ENCODE data around the gene TMTC1.

The TMTC1 gene

DNA sequence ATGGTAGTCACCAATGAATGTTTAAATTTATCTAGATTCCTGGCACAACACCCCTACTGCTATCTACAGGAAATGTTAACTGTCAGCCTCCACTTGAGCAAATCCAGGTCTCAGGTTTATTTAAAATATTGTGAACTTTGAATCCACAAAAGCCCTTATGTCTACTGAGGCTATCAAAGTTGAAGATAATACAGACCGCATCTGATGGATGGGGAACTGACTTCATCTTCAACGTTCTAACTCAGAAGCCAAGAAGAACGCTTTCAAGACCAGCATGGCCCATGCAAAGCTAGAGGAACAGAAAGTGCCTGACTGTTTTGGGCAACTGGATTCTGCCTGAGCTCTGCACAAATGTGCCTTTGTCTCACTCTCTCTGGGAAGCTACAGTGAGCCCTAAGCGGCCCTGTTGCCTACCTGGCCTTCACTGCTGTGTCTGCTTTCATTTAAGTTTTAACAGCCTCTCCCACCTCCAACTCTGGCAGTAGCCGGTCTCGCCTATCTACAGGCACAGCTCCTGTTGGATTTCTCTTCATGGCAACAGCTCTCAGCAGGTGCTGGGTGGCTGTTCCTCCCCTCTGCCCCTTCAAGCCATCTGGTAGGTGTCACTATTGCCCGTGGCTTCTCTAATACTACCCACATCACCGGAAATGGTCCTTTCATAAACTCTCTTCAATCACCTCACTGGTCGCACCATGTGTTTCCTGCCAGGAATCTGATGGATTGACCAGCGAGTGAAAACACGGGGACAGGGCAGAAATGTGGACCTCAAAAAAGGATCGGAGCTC, 174.1 kb downstream of the TMTC1 start:
- DNase-seq = no peak

GRCh38 chr12:29608581-29608980, 175.2 kb downstream of the TMTC1 start:
- DNase-seq = no peak

DNA sequence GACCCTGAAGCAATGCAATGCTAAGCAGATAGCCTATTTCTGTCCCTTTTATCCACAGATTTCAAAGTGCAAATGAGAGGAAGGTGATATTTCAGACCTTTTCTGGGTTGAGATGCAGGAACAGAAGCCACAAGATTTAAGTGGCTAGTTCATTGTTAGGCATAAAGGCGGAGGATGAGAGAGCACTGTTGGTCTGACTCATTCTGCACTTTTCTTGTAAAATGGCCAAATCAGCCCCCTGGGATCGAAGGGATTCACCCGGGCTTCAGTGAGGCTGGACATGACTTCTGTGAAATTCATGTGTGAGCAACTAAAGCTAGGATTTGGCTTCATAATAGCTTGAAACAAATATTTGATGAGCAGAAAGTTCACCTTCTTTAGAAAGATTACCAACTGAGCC, 184.4 kb downstream of the TMTC1 start:
- no peak for DNase-seq

DNA sequence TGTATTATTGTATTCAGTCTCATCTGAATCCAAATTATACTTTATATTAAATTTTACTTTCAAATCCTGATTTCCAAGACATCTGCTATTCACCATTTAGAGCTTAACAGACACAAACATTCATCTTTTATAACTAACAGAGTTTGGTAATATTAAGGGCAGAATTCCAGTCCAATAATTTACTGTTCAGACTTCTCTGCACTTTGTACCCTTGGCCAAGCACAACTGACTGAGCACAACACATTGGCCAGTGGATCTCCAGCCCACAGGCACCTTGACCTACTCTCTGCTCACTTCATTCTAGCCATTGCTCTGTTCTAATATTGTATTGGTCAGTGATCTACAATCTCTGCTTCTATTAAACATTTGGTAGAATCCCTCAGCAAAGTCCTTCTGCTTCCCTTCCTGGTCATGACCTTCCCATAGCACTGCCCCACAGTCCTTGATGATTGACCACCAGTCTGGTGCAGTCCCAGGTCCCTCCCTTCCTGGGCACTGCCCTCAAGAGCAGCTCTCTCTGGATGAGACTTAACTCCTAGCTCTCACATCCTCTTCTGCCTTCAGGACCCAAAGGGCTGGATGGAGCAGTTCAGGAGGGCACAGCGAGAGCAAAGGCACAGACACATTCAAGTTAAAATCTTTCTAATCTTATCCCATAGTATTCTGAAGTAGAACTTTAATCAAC, 188.5 kb downstream of the TMTC1 start:
- DNase-seq = no peak

DNA sequence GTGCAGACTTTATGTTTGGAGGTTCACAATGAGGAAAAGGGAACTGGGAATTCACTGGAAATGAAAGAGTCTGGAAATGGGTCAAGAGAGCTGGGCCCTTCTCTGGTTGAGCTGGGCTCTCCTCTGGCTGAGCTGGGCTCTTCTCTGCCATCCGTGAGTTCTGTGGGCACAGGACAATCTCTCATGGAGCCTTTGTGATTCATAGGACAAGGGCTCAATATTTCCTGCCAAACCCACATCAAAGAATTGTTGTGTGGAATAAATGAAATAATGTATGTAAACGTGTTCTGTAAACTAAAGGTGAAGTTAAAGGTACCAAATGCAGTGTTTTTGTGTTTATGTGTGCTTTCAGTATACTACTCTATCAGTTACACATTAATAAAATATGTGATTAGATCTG, 190.7 kb downstream of the TMTC1 start:
- DNase-seq = no peak

- no peak for DNase-seq
Observed at GRCh38 chr12:29591140-29592020, 192.4 kb downstream of the TMTC1 start.

DNA sequence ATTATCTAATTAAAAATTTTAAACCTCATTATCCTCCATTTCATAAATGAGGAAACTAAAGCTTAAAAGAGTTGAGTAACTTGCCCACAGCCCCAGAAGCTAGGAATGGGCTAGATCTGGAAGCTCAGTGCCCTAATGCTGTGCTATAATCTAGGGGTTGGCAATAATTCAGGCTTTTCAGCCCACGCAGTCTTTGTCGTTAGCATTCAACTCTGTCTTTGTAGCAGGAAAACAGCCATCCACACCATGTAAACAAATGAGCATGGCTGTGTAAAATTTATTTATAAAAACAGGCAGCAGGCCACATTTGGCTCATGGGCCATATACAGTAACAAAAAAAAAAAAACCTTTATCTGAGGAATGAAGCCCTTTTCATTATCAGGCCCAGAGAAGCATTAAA, 193.9 kb downstream of the TMTC1 start:
- no peak for DNase-seq

GRCh38 chr12:29589286-29589820, 194.4 kb downstream of the TMTC1 start:
- DNase-seq = no peak

GRCh38 chr12:29582677-29583272, 201.0 kb downstream of the TMTC1 start:
- no peak for DNase-seq

DNA sequence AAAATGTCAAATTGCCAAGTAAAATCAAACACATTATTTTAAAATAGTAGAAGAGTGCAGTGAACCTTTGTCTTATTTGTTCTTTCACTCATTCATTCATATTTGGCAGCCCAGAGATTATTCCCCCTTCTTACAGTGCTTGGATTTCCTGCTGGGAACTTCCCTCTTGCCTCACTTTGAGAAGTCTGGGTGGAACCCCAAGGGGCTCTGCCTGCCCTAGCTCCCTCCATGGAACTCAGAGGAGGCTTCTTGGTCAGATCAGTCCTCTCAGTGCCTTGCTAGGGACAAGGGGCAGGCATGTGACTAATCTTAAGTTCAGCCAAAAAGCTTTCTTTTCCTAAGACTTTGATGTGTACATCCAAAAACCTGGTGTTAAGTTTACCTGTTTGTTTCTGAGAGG, 201.6 kb downstream of the TMTC1 start:
- DNase-seq = no peak

DNA sequence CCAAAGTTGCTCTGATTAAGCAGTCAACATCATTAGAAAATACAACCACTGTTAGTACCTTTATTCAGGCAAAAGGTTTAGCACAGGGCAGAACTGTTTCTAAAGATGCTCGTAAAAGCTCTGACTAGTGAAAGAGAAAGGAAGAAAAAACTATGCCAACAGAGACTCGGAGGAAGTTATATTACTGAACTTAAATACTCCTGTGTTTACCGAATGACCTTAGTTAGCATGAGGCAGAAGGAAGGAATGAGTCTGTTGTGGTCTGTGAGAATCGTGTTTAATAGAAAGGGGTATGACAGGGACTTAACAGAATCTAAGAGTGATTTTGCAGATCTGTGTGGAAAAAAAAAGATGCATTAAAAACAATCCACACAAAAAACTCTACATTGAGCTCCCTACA, 202.1 kb downstream of the TMTC1 start:
- DNase-seq = no peak

DNA sequence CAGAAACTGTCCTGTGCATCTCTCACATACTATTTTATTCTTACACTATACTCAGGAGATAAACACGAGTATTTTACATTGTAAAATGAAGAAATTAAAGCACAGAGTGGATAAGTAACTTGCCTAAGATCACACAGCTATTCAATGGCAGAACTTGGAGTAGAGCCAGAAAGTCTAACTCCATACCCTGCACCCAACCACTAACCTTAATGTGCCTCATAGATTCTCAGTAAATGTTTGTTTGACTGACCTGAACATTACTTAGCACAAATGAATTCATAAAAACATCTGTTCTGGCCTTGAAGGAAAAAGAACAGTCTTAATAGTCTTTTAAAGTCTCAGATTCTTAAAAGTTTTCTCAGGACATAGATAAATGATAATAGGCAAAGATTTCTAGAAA, 202.8 kb downstream of the TMTC1 start:
- DNase-seq = no peak

GRCh38 chr12:29578731-29579130, 205.0 kb downstream of the TMTC1 start:
- no peak for DNase-seq

- DNase-seq = no peak
Observed at GRCh38 chr12:29578070-29578469, 205.7 kb downstream of the TMTC1 start.

DNA sequence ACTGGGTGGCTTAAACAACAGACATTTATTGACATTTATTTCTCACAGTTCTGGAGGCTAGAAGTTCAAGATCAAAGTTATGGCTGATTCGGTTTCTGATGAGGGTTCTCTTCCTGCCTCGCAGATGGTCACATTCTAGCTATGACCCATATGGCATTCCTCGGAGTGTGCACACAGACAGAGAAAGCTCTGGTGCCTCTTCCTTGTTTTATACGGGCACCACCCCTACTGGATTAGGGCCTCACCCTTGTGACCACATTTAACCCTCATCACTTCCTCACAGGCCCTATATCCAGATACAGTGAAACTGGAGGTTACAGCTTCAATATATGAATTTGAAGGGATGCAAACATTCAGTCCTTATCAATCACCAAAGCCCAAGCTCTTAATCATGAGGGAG, 209.2 kb downstream of the TMTC1 start:
- DNase-seq = no peak

DNA sequence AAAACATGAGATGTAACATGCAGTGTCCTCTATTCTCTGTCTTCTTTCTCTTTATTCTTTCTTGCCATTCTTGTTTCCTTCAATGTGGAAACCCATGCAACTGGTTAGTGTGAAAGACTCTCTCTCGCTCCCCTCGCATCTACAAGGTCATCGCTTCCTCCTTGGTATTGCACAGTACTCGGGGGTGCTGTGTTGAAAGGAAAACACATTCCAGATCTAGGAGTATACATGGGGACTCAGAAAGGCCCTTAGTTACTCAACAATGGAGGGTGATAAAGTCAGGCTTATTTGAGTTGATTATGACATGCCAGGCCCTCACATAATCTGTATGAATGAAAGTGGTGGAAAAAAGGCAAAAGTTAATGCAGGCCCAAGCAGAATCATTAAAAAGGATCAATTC, 210.8 kb downstream of the TMTC1 start:
- DNase-seq = no peak

DNA sequence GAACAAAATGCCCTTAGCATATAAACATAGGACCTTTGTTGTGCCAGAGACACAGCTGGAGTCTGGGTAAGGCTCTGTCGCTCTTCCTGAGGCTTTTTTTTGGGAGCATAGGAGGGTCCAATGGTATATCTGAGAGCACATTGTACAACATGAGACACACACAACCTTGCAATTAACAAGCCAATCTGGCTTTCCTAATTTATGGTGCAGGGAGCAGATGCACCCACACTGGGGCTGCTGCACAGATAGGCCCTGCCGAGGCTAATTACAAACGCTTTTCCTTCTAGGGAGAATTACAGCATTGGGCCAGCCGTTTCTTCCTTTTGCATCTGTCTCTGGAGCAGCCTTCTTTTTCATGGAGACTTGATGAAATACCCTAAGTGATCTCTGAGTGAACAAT, 211.3 kb downstream of the TMTC1 start:
- no peak for DNase-seq

- no peak for DNase-seq
Observed at GRCh38 chr12:29569132-29569757, 214.5 kb downstream of the TMTC1 start.

- DNase-seq = no peak
Observed at GRCh38 chr12:29566441-29566840, 217.3 kb downstream of the TMTC1 start.

- no peak for DNase-seq
Observed at GRCh38 chr12:29565727-29566126, 218.0 kb downstream of the TMTC1 start.

DNA sequence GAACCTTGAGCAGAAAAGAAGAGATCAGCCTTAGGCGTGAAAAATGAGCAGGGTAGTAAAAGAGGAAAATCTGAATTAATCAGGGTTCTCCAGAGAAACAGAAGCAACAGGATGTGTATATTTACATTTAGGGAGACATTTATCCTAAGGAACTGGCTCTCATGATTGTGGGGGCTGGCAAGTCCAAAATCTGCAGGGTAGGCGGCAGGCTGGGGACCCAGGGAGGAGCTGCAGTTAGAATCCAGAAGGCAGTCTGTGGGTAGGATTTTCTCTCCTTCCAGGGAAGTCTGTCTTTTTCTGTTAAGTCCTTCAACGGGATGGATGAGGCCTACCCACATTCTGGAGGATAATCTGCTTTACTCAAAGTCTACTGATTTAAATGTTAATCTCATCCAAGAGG, 218.8 kb downstream of the TMTC1 start:
- no peak for DNase-seq

GRCh38 chr12:29563636-29564035, 220.1 kb downstream of the TMTC1 start:
- no peak for DNase-seq

GRCh38 chr12:29563071-29563470, 220.7 kb downstream of the TMTC1 start:
- DNase-seq = no peak

Data from CD4-positive, alpha-beta T cell treated with Interleukin-17A for 1 hour (primary cell).